Stimulated activated CD8-positive, alpha-beta memory T cell treated with anti-CD3 and anti-CD28 coated beads, Interleukin-12 subunit alpha, Interleukin-12 subunit beta, amount 100 ng/mL, for 4 hours (primary cell): ENCODE results near the gene PFN2.

Experiments used
- DNase-seq: peaks from one replicate; pipeline ENCODE4 v3.0.0-alpha.2; 2020; ENCODE audit warnings: low read depth

The PFN2 gene

DNA sequence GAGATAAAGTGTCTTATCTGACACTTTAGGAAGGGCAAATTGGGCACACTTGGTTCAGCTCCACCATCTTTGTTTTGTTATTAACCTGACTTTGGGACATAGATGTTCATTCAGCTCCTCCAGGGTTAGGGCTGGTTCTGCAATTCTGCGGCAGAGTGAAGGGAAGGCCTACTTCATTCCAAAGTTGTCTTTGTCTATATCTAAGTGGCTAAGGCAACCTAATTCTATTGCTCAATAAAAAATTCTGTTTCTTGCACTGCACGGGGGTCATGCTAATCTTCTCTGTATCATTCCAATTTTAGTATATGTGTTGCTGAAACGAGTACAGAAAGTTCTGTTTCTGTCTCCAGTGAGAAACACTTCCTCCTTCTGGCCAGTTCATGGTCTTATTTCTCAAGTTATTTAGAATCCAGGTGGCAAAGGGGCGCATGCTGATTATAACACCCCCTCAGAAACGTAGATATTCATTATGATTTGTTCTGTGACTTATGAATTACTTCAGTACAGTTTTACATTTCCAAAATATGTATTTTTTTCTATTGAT is 53.5 kb downstream of the PFN2 start:
- no peak for DNase-seq
